GM12892 (cell line): ENCODE results near the gene ZNF200.

ENCODE experiments used
- POLR2A ChIP-seq: IDR thresholded peaks from 2 replicates; pipeline ENCODE4 v1.6.1; 2011; ENCODE audit warnings: low read depth, low read length, control low read depth
- POLR2AphosphoS5 ChIP-seq: IDR thresholded peaks from 2 replicates; pipeline ENCODE4 v1.6.1; 2011; ENCODE audit warnings: low read depth, low read length, control low read depth

GRCh38 chr16:3193221-3194212 lies 41.4 kb downstream of the ZNF200 start:
- no peak for TF ChIP-seq POLR2A
- no peak for TF ChIP-seq POLR2AphosphoS5
